GM13977 (cell line): ENCODE data around the gene ATP13A4.
A peak's percentile ranks its signal among the peaks of the same experiment; 100 is the strongest.

ENCODE experiments used
- DNase-seq: peaks from one replicate; pipeline ENCODE4 v3.0.0; 2012; ENCODE audit warnings: low spot score
- in situ Hi-C: fragments of 300-500 bp; cut with MboI; formaldehyde crosslinking; loops from one replicate; pipeline ENCODE4 v1.12.0; 2022; ENCODE audit warnings: low sequenced_read_pairs, low pct_unique_long_range_greater_than_20kb, mixed read lengths, inconsistent platforms; ENCODE audit not compliant: unreplicated experiment
- TF ChIP-seq, protein P1 (sequence below): IDR thresholded peaks from 2 replicates; pipeline ENCODE4 v1.5.1; 2012; ENCODE audit warnings: mild to moderate bottlenecking, control low read depth; ENCODE audit not compliant: insufficient read depth; ENCODE audit errors: extremely low read depth, missing control alignments

ATP13A4 gene

DNA sequence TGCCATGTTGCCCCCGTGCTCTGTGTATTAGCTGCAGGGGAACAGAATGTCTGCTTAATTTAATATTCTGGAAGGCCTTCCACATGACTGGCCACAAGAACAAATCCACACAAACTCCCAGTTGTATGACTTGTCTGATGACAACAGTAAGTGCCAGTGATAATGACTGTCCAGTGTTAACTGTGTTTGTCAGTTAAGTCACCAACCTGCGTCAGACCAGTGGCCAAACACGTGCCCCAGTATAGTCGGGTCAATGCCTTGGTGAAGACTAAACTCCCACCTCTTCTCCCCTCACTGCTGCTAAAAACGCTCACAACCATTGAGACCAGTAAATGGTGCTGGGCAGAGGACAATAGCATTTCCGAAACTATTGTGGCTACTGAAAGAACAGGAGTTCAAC is 166.3 kb downstream of the ATP13A4 start:
- DNase-seq = no peak
- TF ChIP-seq, protein P1, sequence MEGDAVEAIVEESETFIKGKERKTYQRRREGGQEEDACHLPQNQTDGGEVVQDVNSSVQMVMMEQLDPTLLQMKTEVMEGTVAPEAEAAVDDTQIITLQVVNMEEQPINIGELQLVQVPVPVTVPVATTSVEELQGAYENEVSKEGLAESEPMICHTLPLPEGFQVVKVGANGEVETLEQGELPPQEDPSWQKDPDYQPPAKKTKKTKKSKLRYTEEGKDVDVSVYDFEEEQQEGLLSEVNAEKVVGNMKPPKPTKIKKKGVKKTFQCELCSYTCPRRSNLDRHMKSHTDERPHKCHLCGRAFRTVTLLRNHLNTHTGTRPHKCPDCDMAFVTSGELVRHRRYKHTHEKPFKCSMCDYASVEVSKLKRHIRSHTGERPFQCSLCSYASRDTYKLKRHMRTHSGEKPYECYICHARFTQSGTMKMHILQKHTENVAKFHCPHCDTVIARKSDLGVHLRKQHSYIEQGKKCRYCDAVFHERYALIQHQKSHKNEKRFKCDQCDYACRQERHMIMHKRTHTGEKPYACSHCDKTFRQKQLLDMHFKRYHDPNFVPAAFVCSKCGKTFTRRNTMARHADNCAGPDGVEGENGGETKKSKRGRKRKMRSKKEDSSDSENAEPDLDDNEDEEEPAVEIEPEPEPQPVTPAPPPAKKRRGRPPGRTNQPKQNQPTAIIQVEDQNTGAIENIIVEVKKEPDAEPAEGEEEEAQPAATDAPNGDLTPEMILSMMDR = no peak
- in situ Hi-C loops = no loop called here

DNA sequence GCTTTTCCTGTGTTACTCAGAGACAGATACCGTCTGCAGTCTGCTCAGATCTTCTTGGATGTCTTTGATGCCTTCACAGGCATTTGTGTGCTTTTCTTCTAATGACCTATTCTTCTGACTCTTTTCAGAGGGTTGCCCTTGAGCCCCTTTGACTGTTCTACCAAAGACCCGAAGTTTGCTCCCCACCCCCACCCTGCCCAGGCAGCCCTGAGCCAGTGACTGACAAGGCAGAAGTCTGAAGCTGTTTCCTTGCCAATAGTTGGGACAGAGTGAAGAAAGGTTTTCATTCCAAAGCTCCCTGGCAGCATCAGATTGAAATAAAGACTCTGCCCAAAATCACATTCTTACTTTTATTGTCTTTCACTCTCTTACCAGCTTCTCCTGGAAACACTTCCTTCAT is 167.1 kb downstream of the ATP13A4 start:
- in situ Hi-C loops = no loop called here
- TF ChIP-seq, protein P1 = no peak
- no peak for DNase-seq

DNA sequence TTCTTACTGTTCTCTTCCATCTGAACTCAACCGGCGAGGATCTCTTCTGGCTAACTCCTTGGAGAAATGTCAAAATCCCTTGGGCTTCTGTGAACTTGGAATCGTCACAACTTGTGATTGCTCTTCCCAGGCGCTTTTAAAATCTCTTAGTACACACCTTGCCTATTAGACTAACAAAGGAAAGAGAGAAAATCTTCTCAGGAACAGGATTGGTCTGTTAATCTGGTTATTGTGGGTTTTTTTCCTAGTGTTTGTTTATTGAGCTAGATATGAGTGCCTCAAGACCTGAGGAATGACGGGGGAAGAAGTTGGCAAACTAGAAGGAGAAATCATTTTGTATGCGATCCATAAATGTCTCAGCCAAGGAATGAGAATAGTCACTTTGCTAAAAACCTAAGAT is 176.0 kb downstream of the ATP13A4 start, which contains the start of gene ATP13A5:
Gene ATP13A5 (minus strand): TSS at position 48 of the 400 bp plus-strand sequence. CDS start 28 bp downstream, at position 20.
- in situ Hi-C loops = no loop called here
- TF ChIP-seq, protein P1 = no peak
- DNase-seq = no peak

DNA sequence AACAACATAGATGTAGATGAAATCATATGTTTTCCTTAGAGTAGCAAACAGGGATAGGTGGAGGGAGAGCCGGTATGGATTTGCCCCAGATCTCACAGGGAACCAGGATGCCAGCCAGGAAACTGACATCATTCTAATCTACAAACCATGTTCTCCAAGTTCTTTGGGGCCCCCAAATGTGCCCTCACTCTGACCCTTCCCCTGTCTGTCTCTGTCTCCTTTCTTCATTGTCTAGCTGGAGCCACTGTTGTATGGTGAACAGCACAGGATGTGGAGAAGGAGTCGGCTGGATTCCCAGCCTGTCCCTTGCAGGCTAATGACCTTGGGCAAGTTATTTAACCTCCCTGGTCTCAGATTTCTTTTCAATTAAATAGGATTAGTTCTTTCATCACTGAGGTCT is 177.1 kb downstream of the ATP13A4 start:
- TF ChIP-seq, protein P1 = no peak
- in situ Hi-C loops = no loop called here
- no peak for DNase-seq

DNA sequence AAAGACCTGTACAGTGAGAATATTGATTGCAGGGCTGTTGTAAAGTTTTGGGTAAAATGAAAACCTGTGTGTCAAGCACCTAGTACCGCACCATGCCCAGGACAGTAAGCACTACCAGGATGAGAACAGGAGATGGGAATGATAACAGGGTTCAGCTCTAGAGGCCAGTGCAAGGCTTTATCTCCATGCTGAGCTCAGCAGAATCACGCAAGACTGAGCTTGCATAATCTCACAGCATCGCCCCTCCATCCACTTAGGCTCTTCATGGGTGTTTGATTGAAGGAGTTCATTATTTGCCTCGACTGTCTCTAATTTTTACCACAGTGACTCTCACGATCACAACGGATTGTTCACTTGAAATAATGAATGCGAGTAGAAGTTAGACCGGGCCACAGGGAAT is 179.1 kb downstream of the ATP13A4 start:
- TF ChIP-seq, protein P1 = no peak
- in situ Hi-C loops = no loop called here
- DNase-seq = no peak

DNA sequence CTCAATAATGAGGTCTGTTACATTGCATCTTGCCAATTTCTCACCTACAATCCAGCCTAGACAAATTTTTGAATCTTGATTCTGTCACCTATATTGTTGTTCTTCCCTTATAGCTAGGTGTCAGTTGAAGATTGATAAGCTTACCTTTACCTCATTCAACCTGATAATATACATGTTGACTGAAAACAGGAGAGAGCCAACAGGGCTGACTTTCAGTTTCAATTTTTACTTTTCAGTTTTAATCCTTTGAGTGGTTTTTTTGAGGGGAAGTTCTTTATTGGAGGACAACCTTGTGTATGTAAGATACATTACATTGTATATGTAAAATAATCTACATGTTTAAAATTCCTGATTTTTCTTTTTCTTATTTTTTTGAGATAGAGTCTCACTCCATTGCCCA is 181.9 kb downstream of the ATP13A4 start:
- TF ChIP-seq, protein P1 = no peak
- DNase-seq = peak; percentile 4
- in situ Hi-C loops = no loop called here

DNA sequence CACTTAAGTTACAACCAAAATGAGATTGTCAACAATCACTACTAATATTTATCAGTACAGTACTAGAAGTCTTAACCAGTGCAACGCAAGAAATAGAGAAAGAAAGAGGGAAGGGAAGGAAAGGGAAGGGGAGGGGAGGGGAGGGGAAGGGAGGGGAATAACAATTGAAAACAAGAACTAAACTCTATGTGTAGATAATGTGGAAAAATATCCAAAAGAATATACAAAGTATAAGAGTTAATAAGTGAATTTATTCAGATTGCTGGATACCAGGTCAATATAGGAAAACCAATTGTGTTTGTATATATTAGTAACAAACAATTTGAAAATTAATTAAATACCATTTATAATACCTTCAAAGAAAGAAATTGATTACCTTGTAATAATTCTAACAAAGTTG is 186.8 kb downstream of the ATP13A4 start:
- TF ChIP-seq, protein P1 = no peak
- in situ Hi-C loops = no loop called here
- DNase-seq = no peak
